ENCODE data around the gene SAV1. TPM values are rescaled to one million over a fixed set of nuclear protein-coding genes. Genes with fewer than 3 reads are reported as not detected.

SAV1 gene
- total and polyA plus RNA-seq, 2 of the 13 experiments (the other 11 are each of a cell fraction or from before 2014, with no cell fraction given), result 7.3 to 8.2 TPM

DNA sequence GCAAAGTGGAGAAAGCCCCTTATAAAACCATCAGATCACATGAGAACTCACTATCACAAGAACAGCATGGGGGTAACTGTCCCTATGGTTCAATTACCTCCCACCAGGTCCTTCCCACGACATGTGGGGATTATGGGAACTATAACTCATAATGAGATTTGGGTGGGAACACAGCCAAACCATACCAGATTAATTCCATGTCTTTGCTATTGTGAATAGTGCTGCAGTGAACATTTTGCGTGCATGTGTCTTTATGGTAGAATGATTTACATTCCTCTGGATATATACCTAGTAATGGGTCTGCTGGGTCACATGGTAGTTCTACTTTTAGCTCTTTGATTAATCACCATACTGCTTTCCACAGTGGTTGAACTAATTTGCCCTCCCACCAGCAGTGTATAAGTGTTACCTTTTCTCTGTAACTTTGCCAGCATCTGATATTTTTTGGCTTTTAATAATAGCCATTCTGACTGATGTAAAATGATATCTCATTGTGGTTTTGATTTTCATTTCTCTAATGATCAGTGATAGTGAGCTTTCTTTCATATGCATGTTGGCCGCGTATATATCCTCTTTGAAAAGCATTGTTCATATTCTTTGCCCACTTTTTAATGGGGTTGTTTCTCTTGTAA lies 29.7 kb upstream of the SAV1 start:
- H3K4me2 ChIP-seq (ENCODE audit: low read depth, low read length), result no peak overlapping the region
- no peaks in the 10 kb centered on the region for H3K79me2 ChIP-seq (ENCODE audit: insufficient read depth, low read length)
- no peak overlapping the region for H3K9ac ChIP-seq (ENCODE audit: insufficient read depth, low read depth, low read length)
- ChIA-PET POLR2A (no interaction called here), CTCF (ENCODE audit: low intra/inter-chr PET ratio, low total read pairs) (no interaction called here)
- H2AFZ ChIP-seq (ENCODE audit: low read length), result no peak overlapping the region
- no peaks in the 10 kb centered on the region for H3K36me3 ChIP-seq (replicated peaks in 1 of 2; ENCODE audit: control insufficient read depth in 1 of 2, insufficient read depth in 2 of 2, low read length in 2 of 2)
- in situ Hi-C loops (cut with HindIII; ENCODE audit: extremely low pct_ligation_motif_present, low pct_unique_long_range_greater_than_20kb) (no loop called here), intact Hi-C loops (cut with micrococcal nuclease; ENCODE audit: unreplicated experiment) (no loop called here)
- WGBS (ENCODE audit: low lambda C conversion rate), result 44% methylated on average over 4 of the region's 4 CpGs
- no peaks in the 10 kb centered on the region for H3K9me3 ChIP-seq (ENCODE audit: low read length)
- no TSS peak for BruUV-seq (replicated peaks)
- no peaks in the 10 kb centered on the region for H4K20me1 ChIP-seq (ENCODE audit: insufficient read depth, low read length)
- no peaks in the 10 kb centered on the region for H3K4me1 ChIP-seq (ENCODE audit: insufficient read depth, low read length)
- no peak overlapping the region for H3K27ac ChIP-seq (ENCODE audit: extremely low read length, insufficient read depth, low read length)
- peaks cover 0 to 10% of the 10 kb centered on the region in 2 experiments; a peak in 2 of 5 replicates for H3K27me3 ChIP-seq (ENCODE audit: control insufficient read depth in 1 of 2, insufficient read depth in 2 of 2, low read length in 2 of 2)
- ATAC-seq (no peak), FAIRE-seq (no peak), DNase-seq (ENCODE audit: low spot score) (no peak)
- H3K4me3 ChIP-seq (replicated peaks in 1 of 3; ENCODE audit: insufficient read depth in 1 of 3, low read depth in 2 of 3, low read length in 3 of 3), result no peak overlapping the region
- TF ChIP-seq XRCC5 (optimal IDR thresholded peaks at IDR 0.05; ENCODE audit: low read length) (no peak), ZNF788 (CRISPR knock-in tag; IDR thresholded peaks at IDR 0.05; ENCODE audit: borderline replicate concordance) (no peak), PBX2 (CRISPR knock-in tag; IDR thresholded peaks at IDR 0.05) (no peak), AKNA (CRISPR knock-in tag; IDR thresholded peaks at IDR 0.05; ENCODE audit: borderline replicate concordance) (no peak), SRSF4 (IDR thresholded peaks at IDR 0.05; ENCODE audit: low read depth, low read length, poor library complexity, severe bottlenecking) (no peak), ZNF3 (CRISPR knock-in tag; IDR thresholded peaks at IDR 0.05) (no peak), HDAC1 (CRISPR knock-in tag; IDR thresholded peaks at IDR 0.05) (no peak), ZSCAN20 (CRISPR knock-in tag; IDR thresholded peaks at IDR 0.05; ENCODE audit: borderline replicate concordance) (no peak), MEIS2 (CRISPR knock-in tag; IDR thresholded peaks at IDR 0.05) (no peak), CEBPG (CRISPR knock-in tag; IDR thresholded peaks at IDR 0.05) (no peak), REXO4 (CRISPR knock-in tag; IDR thresholded peaks at IDR 0.05; ENCODE audit: borderline replicate concordance) (no peak)
- TF ChIP-seq, protein P1, sequence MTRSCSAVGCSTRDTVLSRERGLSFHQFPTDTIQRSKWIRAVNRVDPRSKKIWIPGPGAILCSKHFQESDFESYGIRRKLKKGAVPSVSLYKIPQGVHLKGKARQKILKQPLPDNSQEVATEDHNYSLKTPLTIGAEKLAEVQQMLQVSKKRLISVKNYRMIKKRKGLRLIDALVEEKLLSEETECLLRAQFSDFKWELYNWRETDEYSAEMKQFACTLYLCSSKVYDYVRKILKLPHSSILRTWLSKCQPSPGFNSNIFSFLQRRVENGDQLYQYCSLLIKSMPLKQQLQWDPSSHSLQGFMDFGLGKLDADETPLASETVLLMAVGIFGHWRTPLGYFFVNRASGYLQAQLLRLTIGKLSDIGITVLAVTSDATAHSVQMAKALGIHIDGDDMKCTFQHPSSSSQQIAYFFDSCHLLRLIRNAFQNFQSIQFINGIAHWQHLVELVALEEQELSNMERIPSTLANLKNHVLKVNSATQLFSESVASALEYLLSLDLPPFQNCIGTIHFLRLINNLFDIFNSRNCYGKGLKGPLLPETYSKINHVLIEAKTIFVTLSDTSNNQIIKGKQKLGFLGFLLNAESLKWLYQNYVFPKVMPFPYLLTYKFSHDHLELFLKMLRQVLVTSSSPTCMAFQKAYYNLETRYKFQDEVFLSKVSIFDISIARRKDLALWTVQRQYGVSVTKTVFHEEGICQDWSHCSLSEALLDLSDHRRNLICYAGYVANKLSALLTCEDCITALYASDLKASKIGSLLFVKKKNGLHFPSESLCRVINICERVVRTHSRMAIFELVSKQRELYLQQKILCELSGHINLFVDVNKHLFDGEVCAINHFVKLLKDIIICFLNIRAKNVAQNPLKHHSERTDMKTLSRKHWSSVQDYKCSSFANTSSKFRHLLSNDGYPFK (CRISPR knock-in tag; IDR thresholded peaks at IDR 0.05; ENCODE audit: borderline replicate concordance), result no peak
- TF ChIP-seq, protein P2, sequence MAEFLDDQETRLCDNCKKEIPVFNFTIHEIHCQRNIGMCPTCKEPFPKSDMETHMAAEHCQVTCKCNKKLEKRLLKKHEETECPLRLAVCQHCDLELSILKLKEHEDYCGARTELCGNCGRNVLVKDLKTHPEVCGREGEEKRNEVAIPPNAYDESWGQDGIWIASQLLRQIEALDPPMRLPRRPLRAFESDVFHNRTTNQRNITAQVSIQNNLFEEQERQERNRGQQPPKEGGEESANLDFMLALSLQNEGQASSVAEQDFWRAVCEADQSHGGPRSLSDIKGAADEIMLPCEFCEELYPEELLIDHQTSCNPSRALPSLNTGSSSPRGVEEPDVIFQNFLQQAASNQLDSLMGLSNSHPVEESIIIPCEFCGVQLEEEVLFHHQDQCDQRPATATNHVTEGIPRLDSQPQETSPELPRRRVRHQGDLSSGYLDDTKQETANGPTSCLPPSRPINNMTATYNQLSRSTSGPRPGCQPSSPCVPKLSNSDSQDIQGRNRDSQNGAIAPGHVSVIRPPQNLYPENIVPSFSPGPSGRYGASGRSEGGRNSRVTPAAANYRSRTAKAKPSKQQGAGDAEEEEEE (CRISPR knock-in tag; IDR thresholded peaks at IDR 0.05; ENCODE audit: borderline replicate concordance), result no peak
